MM.1S (cell line): Measurements from ENCODE around the gene DCST2.

ENCODE experiments used
- CTCF ChIP-seq: fragments of 300-600 bp; sonication (generic); IDR thresholded peaks from 2 replicates; pipeline ENCODE4 v1.5.1; 2016; ENCODE audit warnings: antibody characterized with exemption, low read length, mixed read lengths
- EZH2phosphoT487 ChIP-seq: fragments of 300-600 bp; sonication (generic); IDR thresholded peaks from 2 replicates; pipeline ENCODE4 v1.6.1; 2018; ENCODE audit warnings: antibody characterized with exemption, low read length

GRCh38 chr1:155083052-155083541, 49.5 kb upstream of the DCST2 start:
- TF ChIP-seq CTCF, result no peak
- TF ChIP-seq EZH2phosphoT487, result no peak
